ENCODE results near the gene TMPRSS3. TPM values are rescaled to one million over a fixed set of nuclear protein-coding genes. Genes with fewer than 3 reads are reported as not detected.

The TMPRSS3 gene
- polyA plus RNA-seq, 1 of the 3 experiments (the other 2 are of a cell fraction): not detected

GRCh38 chr21:42347601-42348327 lies 48.1 kb downstream of the TMPRSS3 start:
- no peaks in the 10 kb centered on the region for H3K79me2 ChIP-seq (ENCODE audit: insufficient read depth)
- no peaks in the 10 kb centered on the region for H3K9me3 ChIP-seq
- TF ChIP-seq USF2 (IDR thresholded peaks at IDR 0.05; ENCODE audit: borderline replicate concordance, low read depth, low read length) (no peak), SIN3A (IDR thresholded peaks at IDR 0.05; ENCODE audit: borderline replicate concordance, low read depth, low read length) (no peak), MXI1 (IDR thresholded peaks at IDR 0.05; ENCODE audit: low read depth, low read length) (no peak), PBX3 (IDR thresholded peaks at IDR 0.05) (no peak), RFX5 (IDR thresholded peaks at IDR 0.05; ENCODE audit: low read length) (no peak), NFIC (IDR thresholded peaks at IDR 0.05; ENCODE audit: borderline replicate concordance) (no peak), CTCF (IDR thresholded peaks at IDR 0.05) (no peak), SMC3 (IDR thresholded peaks at IDR 0.05; ENCODE audit: low read depth, low read length) (no peak), TEAD4 (IDR thresholded peaks at IDR 0.05; ENCODE audit: borderline replicate concordance, insufficient read depth) (no peak), IRF3 (IDR thresholded peaks at IDR 0.05; ENCODE audit: low read depth, low read length) (no peak), CHD2 (IDR thresholded peaks at IDR 0.05; ENCODE audit: low read length, partially characterized antibody) (no peak), ELF1 (IDR thresholded peaks at IDR 0.05) (no peak), TCF12 (IDR thresholded peaks at IDR 0.05) (no peak), FOXJ3 (CRISPR knock-in tag; IDR thresholded peaks at IDR 0.05) (no peak), GABPA (IDR thresholded peaks at IDR 0.05; ENCODE audit: low read depth) (no peak), REST (IDR thresholded peaks at IDR 0.05; ENCODE audit: low read depth, low read length) (no peak)
- ChIA-PET POLR2A (no interaction called here), CTCF (no interaction called here)
- DNase-seq: no peak
- H2AFZ ChIP-seq (ENCODE audit: low read depth): no peak overlapping the region
- H3K9me2 ChIP-seq: no peaks in the 10 kb centered on the region
- no peak overlapping the region for H3K9ac ChIP-seq
- no peaks in the 10 kb centered on the region for H3K36me3 ChIP-seq (replicated peaks in 1 of 2; ENCODE audit: control insufficient read depth in 1 of 2, insufficient read depth in 2 of 2, low read length in 1 of 2)
- 42% methylated on average over 13 of the region's 30 CpGs for WGBS (ENCODE audit: low lambda C conversion rate)
- no peak overlapping the region for H3K4me3 ChIP-seq (ENCODE audit: low read depth in 2 of 2, low read length in 1 of 2)
- H3K4me1 ChIP-seq (ENCODE audit: control insufficient read depth in 1 of 2, insufficient read depth in 2 of 2, low read depth in 1 of 2, low read length in 1 of 2): no peaks in the 10 kb centered on the region
- H4K20me1 ChIP-seq (ENCODE audit: insufficient read depth): no peaks in the 10 kb centered on the region
- H3K27me3 ChIP-seq (ENCODE audit: insufficient read depth): no peaks in the 10 kb centered on the region
- no peaks in the 10 kb centered on the region for H3F3A ChIP-seq (replicated peaks; ENCODE audit: insufficient read depth)
- no peak overlapping the region for H3K27ac ChIP-seq (ENCODE audit: low read depth in 2 of 2, low read length in 1 of 2)
- no peak overlapping the region for H3K4me2 ChIP-seq
